MM.1S (cell line): ENCODE data around the gene PLEKHH1.

ENCODE experiments used
- CTCF ChIP-seq: fragments of 300-600 bp; sonication (generic); IDR thresholded peaks from 2 replicates; pipeline ENCODE4 v1.5.1; 2016; ENCODE audit warnings: antibody characterized with exemption, low read length, mixed read lengths
- EZH2phosphoT487 ChIP-seq: fragments of 300-600 bp; sonication (generic); IDR thresholded peaks from 2 replicates; pipeline ENCODE4 v1.6.1; 2018; ENCODE audit warnings: antibody characterized with exemption, low read length

- TF ChIP-seq CTCF (no peak), EZH2phosphoT487 (no peak)
These were observed 49.4 kb upstream of the PLEKHH1 start for GRCh38 chr14:67483579-67484285.
